Astrocyte (in vitro differentiated cells and primary cell): ENCODE measurements around the gene PKP4. TPM values are rescaled to one million over a fixed set of nuclear protein-coding genes. Genes with fewer than 3 reads are reported as not detected.

Experiments used
- DNase-seq: peaks from one replicate; pipeline ENCODE4 v3.0.0-alpha.2; 2010; ENCODE audit warnings: low read depth
- FAIRE-seq: peaks from 2 replicates; lab custom pipeline; 2011; peaks lifted over from hg19 to GRCh38; lab: Jason Lieb, UNC
- H2AFZ ChIP-seq: 2 replicates; pipeline ENCODE4 v1.6.0; 2012; ENCODE audit warnings: low read depth, low read length, inconsistent platforms
- H3K27ac ChIP-seq: 2 replicates; pipeline ENCODE4 v1.5.1; 2011; ENCODE audit warnings: low read depth, low read length, inconsistent platforms
- H3K27me3 ChIP-seq: 2 replicates; pipeline ENCODE4 v1.6.0; 2011; ENCODE audit warnings: low read length, inconsistent platforms; ENCODE audit not compliant: insufficient read depth
- H3K36me3 ChIP-seq: 2 replicates; pipeline ENCODE4 v1.5.1; 2011; ENCODE audit warnings: low read length, inconsistent platforms; ENCODE audit not compliant: insufficient read depth
- H3K4me1 ChIP-seq: 2 replicates; pipeline ENCODE4 v1.5.1; 2011; ENCODE audit warnings: low read length, inconsistent platforms; ENCODE audit not compliant: insufficient read depth
- H3K4me2 ChIP-seq: 2 replicates; pipeline ENCODE4 v1.6.0; 2012; ENCODE audit warnings: low read length, inconsistent platforms
- H3K4me3 ChIP-seq: 2 replicates; pipeline ENCODE4 v1.5.1; 2011; ENCODE audit warnings: low read depth, mild to moderate bottlenecking, low read length, inconsistent platforms; ENCODE audit not compliant: insufficient read depth
- H3K79me2 ChIP-seq: 2 replicates; pipeline ENCODE4 v1.6.0; 2012; ENCODE audit warnings: mild to moderate bottlenecking, low read length, inconsistent platforms; ENCODE audit not compliant: insufficient read depth
- H3K9ac ChIP-seq: 2 replicates; pipeline ENCODE4 v1.6.0; 2012; ENCODE audit warnings: mild to moderate bottlenecking, low read length, inconsistent platforms
- H3K9me3 ChIP-seq: 2 replicates; pipeline ENCODE4 v1.5.1; 2012; ENCODE audit warnings: low read depth, mild to moderate bottlenecking, low read length, inconsistent platforms; ENCODE audit not compliant: insufficient read depth
- H4K20me1 ChIP-seq: 2 replicates; pipeline ENCODE4 v1.6.0; 2012; ENCODE audit warnings: low read length, inconsistent platforms; ENCODE audit not compliant: insufficient read depth
- H3K27ac Mint-ChIP-seq: one replicate; pipeline ENCODE4 v1.8.0; 2021; ENCODE audit warnings: mild to moderate bottlenecking, mixed read lengths; ENCODE audit not compliant: unreplicated experiment
- H3K27me3 Mint-ChIP-seq: one replicate; pipeline ENCODE4 v1.8.0; 2021; ENCODE audit warnings: low read depth, mixed read lengths; ENCODE audit not compliant: unreplicated experiment
- H3K36me3 Mint-ChIP-seq: one replicate; pipeline ENCODE4 v1.8.0; 2021; ENCODE audit warnings: low read depth, mixed read lengths; ENCODE audit not compliant: unreplicated experiment
- H3K4me1 Mint-ChIP-seq: one replicate; pipeline ENCODE4 v1.8.0; 2021; ENCODE audit warnings: low read depth, mixed read lengths; ENCODE audit not compliant: unreplicated experiment
- H3K4me3 Mint-ChIP-seq: one replicate; pipeline ENCODE4 v1.8.0; 2021; ENCODE audit warnings: mild to moderate bottlenecking, moderate library complexity, mixed read lengths; ENCODE audit not compliant: unreplicated experiment
- H3K9me3 Mint-ChIP-seq: one replicate; pipeline ENCODE4 v1.8.0; 2021; ENCODE audit warnings: mild to moderate bottlenecking, mixed read lengths; ENCODE audit not compliant: unreplicated experiment
- EZH2 ChIP-seq: IDR thresholded peaks from 2 replicates; pipeline ENCODE4 v1.6.1; 2012; ENCODE audit warnings: mild to moderate bottlenecking, low read length, inconsistent platforms; ENCODE audit not compliant: insufficient read depth
- total RNA-seq: library from RNA; stranded (reverse); gene quantifications from 2 replicates; pipeline ENCODE4 v1.2.1, GENCODE V29; 2021
- TF ChIP-seq, protein P1 (sequence below): IDR thresholded peaks from 2 replicates; pipeline ENCODE4 v1.5.1; 2011; ENCODE audit warnings: low read depth, mild to moderate bottlenecking, inconsistent platforms, low read length, moderate library complexity; ENCODE audit not compliant: insufficient read depth

PKP4 gene
- total RNA-seq, 1 donor from 2014 or later: 38.4 TPM

DNA sequence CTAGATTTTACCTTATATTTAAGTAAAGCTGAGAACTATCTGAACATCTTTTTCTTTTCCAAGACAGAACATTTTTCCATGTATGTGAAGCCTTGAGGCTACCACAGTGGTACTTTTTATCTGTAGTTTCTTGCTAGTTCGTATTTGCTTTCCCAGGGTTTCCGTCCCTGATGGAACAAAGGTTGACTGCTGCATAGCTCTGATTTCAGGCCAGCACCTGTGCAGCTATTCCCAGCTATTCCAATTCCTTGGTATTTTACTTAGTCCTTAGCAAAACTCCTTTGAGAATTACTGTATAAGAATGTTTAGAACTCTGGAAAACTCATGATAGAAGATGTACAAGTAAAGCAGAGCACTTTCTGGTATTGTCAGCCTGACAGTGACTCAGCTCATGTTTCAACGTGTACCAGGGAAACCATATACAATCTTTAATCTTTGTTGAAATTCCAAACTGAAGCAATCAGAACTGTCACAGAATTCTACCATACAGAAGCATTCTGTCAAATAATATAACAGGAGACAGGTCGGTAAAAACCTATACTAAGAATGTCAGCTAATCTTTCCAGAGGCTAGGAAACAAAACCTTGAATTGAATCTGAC is 162.2 kb downstream of the PKP4 start:
- no peak overlapping the region for H3K4me3 ChIP-seq
- H3K27ac ChIP-seq: peak overlapping the region; percentile 2
- H3K36me3 Mint-ChIP-seq: peaks cover 6% of the 10 kb centered on the region
- FAIRE-seq: no peak
- H3K4me1 ChIP-seq: peaks cover 7% of the 10 kb centered on the region
- H3K9me3 ChIP-seq: no peaks in the 10 kb centered on the region
- H3K4me2 ChIP-seq: no peak overlapping the region
- no peak overlapping the region for H3K4me3 Mint-ChIP-seq
- no peaks in the 10 kb centered on the region for H3K27me3 ChIP-seq
- H3K9ac ChIP-seq: peak overlapping the region; percentile 9
- no peak overlapping the region for H2AFZ ChIP-seq
- no peaks in the 10 kb centered on the region for H3K79me2 ChIP-seq
- DNase-seq: no peak
- no peak for TF ChIP-seq EZH2
- peaks cover 9% of the 10 kb centered on the region for H3K4me1 Mint-ChIP-seq
- no peaks in the 10 kb centered on the region for H3K9me3 Mint-ChIP-seq
- peak overlapping the region; percentile 22 for H3K27ac Mint-ChIP-seq
- H3K27me3 Mint-ChIP-seq: no peaks in the 10 kb centered on the region
- H3K36me3 ChIP-seq: peaks cover 8% of the 10 kb centered on the region
- no peaks in the 10 kb centered on the region for H4K20me1 ChIP-seq

DNA sequence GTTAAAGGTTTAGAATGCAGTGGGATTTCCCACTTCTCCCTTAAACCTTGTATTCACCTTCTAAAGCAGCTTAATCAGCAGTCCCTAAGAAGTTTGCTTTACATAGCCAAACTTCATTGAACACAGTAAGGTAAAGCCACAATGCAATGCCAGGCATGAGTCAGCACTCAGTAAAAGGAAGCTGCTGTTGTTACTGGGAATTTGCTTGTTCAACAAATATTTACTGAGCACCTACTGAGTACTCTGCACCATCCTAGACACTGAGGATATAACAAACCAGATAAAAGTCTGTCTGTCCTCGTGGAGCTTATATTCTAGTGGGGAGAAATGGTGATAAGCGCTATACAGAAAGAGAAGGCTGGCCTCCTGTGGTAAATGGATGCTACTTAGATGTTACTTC is 162.7 kb downstream of the PKP4 start:
- H3K36me3 ChIP-seq: peaks cover 12% of the 10 kb centered on the region

DNA sequence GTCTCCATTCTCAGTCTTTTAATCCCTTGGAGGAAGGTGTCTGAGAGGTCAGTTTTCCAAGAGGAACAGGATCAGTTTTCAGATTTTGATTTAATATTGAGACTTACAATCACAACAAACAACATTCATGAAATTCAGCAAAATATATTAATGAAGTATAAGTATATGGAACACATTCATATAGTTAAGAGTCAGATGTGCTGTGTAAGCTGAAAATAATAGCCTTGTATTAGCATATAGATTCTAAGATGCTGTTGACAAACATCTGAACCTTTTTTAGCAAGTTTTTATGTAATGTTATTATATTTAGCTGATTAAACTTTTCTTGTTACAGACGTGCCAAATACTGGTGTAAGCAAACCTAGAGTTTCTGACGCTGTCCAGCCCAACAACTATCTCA is 163.9 kb downstream of the PKP4 start:
- H3K27ac ChIP-seq: no peak overlapping the region
- H3K36me3 ChIP-seq: peaks cover 12% of the 10 kb centered on the region
- no peak for TF ChIP-seq EZH2
- TF ChIP-seq, protein P1, sequence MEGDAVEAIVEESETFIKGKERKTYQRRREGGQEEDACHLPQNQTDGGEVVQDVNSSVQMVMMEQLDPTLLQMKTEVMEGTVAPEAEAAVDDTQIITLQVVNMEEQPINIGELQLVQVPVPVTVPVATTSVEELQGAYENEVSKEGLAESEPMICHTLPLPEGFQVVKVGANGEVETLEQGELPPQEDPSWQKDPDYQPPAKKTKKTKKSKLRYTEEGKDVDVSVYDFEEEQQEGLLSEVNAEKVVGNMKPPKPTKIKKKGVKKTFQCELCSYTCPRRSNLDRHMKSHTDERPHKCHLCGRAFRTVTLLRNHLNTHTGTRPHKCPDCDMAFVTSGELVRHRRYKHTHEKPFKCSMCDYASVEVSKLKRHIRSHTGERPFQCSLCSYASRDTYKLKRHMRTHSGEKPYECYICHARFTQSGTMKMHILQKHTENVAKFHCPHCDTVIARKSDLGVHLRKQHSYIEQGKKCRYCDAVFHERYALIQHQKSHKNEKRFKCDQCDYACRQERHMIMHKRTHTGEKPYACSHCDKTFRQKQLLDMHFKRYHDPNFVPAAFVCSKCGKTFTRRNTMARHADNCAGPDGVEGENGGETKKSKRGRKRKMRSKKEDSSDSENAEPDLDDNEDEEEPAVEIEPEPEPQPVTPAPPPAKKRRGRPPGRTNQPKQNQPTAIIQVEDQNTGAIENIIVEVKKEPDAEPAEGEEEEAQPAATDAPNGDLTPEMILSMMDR: no peak
- H2AFZ ChIP-seq: no peak overlapping the region
- no peak overlapping the region for H3K4me3 Mint-ChIP-seq
- H3K79me2 ChIP-seq: no peaks in the 10 kb centered on the region
- H3K9me3 ChIP-seq: no peaks in the 10 kb centered on the region
- no peak for FAIRE-seq
- no peaks in the 10 kb centered on the region for H3K9me3 Mint-ChIP-seq
- H3K27me3 ChIP-seq: no peaks in the 10 kb centered on the region
- H3K4me3 ChIP-seq: no peak overlapping the region
- H3K27me3 Mint-ChIP-seq: no peaks in the 10 kb centered on the region
- H3K4me1 Mint-ChIP-seq: peaks cover 9% of the 10 kb centered on the region
- no peak overlapping the region for H3K9ac ChIP-seq
- H3K36me3 Mint-ChIP-seq: peaks cover 14% of the 10 kb centered on the region
- DNase-seq: no peak
- H3K4me2 ChIP-seq: no peak overlapping the region
- no peaks in the 10 kb centered on the region for H4K20me1 ChIP-seq
- no peak overlapping the region for H3K27ac Mint-ChIP-seq
- peaks cover 7% of the 10 kb centered on the region for H3K4me1 ChIP-seq

More for the DNA sequence above, 162.7 kb downstream of the PKP4 start:
- Mint-ChIP-seq H3K27me3 (no peaks in the 10 kb centered on the region), H3K4me1 (peaks cover 9% of the 10 kb centered on the region), H3K4me3 (no peak overlapping the region), H3K27ac (no peak overlapping the region), H3K36me3 (peaks cover 7% of the 10 kb centered on the region), H3K9me3 (no peaks in the 10 kb centered on the region)
- no peak for TF ChIP-seq EZH2
- TF ChIP-seq, protein P1: no peak
- H3K4me2 ChIP-seq: no peak overlapping the region
- peaks cover 7% of the 10 kb centered on the region for H3K4me1 ChIP-seq
- H3K9ac ChIP-seq: peak overlapping the region; percentile 9
- H3K79me2 ChIP-seq: no peaks in the 10 kb centered on the region
- peak; percentile 68 for FAIRE-seq
- DNase-seq: peak; percentile 63
- H3K9me3 ChIP-seq: no peaks in the 10 kb centered on the region
- H4K20me1 ChIP-seq: no peaks in the 10 kb centered on the region
- H3K4me3 ChIP-seq: no peak overlapping the region
- no peaks in the 10 kb centered on the region for H3K27me3 ChIP-seq
- H3K27ac ChIP-seq: peak overlapping the region; percentile 2
- no peak overlapping the region for H2AFZ ChIP-seq
